HG02623 (cell line): Measurements from ENCODE around the gene HDAC8.
"Not testable (repeated sequence)": the region's sequence is repeated elsewhere in the genome, so short reads cannot be mapped to it uniquely, and the experiment has no call there.

Source experiments
- ATAC-seq: cut with Tn5 transposase; IDR thresholded peaks from one replicate; pipeline ENCODE4 v1.9.1; 2021; ENCODE audit warnings: moderate library complexity; ENCODE audit not compliant: unreplicated experiment

The HDAC8 gene

DNA sequence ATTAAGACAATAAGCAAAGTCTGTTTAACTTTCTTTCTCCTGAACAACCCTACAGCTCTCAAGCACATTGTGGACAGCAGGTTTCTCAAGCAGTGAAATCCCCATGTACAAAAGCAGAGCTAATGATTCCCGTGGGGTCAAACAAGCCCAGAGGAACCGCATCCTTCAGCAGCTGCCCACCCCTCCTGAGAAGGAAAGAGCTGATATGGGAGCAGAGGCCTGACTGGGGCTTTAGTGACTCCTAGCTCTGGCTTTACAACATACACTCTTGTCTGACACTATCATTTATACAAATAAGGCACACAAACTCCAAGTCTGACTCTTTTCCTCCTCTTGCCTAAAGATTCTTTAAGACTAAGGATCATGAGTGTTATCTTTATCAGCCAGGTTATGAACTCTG is 32.8 kb downstream of the HDAC8 start:
- ATAC-seq = no peak

DNA sequence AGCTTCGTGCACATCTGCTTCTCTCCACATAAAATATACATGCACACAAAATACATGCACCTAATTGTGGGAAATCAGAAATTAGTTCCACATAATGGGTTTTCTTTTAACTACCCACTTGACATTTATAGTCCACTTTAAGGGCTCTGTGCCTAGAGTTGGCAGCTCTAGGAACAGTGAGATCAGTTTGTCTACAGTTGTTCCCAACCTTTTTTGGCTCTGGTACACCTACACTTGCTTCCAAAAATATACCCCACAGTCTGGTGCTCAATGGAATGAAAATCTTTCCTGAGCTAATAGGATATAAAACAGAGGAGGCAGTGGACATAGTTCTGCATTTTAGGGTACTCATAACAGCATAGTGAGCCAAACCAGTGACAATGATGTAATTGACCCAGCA is 36.1 kb downstream of the HDAC8 start:
- ATAC-seq = no peak

DNA sequence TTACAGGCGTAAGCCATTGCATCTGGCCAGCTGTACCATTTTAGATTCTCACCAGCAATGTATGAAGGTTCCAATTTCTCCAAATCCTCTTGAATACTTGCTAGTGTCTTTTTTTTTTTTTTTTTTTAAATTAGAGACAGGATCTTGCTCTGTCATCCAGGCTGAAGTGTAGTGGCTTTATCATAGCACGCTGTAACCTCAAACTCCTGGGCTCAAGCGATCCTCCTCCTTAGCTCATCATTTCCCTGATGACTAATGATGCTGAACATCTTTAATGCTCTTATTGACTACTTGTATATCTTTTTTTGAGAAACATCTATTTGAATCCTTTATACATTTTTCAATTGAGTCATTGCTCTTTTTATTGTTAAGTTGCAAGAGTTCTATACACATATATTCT is 40.3 kb downstream of the HDAC8 start:
- no peak for ATAC-seq

DNA sequence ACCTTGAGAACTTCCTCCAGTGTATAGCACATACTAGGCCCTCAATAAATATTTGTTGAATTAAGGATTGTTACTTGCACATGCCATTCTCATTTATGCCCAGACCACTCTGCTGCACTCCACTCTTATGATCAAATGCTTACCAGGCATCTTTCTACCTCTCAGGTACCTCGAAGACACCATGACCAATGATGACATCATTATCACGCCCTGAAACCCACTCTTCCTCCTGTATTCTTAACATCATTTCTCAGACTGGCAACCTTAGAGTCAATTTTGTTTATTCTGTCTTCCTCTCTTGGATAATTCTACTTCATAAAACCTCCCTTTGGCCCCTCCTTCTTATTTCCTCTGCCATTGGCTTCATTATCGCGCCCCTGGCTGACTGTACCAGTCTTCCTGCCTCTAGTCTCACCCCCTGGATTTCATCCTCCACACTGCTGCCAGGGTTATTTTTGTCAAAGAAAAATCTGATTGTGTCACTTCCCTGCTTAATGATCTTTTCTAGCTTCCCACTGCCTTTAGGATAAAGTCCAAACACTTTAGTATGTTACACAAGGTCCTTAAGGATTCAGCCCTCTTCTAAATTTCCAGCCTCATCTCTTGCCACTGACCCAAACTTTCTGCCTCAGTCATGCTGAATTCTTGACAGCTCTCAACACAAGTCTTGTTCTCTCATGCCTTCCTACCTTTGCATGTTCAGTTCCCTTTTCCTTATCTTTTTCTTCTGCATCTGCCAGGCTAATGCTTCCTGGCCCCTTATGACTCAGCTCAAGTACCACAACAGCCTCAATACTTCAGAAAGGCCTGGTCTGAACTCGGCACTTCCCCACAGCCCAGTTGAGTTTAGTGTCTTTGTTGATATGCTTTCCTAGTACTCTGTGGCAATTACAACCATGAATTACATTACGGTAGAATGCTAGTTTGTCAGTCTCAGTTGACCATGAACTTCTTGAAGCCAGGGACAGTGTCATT is 45.8 kb downstream of the HDAC8 start:
- ATAC-seq = peak; percentile 48

DNA sequence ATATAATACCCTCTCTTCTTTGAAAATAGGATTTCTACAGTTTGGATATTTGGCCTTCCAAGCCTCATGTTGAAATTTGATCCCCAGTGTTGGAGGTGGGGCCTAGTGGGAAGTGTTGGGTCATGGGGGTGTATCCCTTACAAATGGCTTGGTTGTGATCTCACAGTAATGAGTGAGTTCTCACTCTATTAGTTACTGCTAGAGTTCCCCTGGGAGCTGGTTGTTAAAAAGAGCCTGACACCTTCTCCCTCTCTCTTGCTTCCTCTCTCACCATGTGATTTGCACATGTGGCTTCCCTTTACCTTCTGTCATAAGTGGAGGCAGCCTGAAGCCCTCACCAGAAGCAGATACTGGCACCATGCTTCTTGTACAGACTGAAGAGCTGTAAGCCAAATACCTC is 73.9 kb downstream of the HDAC8 start:
- ATAC-seq = peak; percentile 60

DNA sequence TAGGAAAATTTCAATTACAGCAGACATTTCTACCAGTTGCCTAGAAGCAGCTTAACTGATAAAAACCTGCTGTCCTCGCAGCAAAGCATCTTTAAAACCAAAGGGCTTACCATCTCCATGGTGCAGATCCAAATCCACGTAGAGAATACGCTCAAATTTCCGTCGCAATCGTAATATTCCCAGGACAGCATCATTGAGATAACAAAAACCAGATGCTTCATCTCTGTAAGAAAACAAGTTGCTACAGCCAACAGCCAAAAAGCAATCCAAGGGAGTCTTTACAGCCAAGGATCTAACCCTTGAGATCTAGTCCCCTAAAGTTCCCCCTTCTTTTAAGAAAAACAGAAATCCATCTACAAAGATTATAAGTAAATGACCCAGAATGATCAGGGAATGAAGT is 77.6 kb downstream of the HDAC8 start:
- no peak for ATAC-seq

DNA sequence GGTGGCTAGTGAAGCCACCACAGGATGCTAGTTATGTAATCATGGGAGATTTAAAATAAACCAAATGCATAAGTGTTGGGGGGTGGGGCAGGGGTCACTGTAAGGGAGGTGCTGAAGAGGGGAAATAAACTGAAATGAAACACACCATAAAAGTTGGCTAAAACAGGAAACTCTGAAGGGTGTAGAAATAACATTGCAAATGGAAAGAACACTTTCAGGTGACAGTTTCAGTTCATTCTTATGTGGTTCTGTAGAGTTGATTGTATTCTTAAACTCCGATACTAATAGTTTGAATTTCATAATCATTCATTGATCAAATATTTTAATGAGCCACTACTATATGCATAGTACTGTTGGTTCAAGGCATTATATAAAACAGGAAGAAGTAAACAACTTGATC is 80.1 kb downstream of the HDAC8 start:
- ATAC-seq = peak; percentile 61

DNA sequence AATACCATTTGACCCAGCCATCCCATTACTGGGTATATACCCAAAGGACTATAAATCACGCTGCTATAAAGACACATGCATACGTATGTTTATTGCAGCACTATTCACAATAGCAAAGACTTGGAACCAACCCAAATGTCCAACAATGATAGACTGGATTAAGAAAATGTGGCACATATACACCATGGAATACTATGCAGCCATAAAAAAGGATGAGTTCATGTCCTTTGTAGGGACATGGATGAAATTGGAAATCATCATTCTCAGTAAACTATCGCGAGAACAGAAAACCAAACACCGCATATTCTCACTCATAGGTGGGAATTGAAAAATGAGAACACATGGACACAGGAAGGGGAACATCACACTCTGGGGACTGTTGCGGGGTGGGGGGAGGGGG is 82.4 kb downstream of the HDAC8 start:
- not testable (repeated sequence) for ATAC-seq

DNA sequence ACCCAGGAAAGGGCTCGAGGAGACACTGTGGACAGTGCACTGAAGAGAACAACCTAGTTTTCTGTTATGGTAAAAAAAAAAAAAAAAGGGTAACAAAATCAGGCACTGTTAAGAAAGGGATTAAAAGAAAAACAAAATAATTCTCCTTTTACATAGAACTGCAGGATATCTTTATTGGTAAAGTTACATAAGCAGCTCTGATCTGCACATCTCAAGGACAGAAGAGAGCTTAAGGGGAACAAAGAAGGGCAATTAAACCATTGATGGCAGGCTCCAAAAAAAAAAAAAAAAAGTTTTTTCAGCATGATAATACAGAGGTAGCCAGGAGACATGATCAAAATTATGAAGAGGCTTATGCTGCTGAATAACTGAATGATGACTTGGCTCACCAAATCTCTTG is 85.0 kb downstream of the HDAC8 start:
- no peak for ATAC-seq

DNA sequence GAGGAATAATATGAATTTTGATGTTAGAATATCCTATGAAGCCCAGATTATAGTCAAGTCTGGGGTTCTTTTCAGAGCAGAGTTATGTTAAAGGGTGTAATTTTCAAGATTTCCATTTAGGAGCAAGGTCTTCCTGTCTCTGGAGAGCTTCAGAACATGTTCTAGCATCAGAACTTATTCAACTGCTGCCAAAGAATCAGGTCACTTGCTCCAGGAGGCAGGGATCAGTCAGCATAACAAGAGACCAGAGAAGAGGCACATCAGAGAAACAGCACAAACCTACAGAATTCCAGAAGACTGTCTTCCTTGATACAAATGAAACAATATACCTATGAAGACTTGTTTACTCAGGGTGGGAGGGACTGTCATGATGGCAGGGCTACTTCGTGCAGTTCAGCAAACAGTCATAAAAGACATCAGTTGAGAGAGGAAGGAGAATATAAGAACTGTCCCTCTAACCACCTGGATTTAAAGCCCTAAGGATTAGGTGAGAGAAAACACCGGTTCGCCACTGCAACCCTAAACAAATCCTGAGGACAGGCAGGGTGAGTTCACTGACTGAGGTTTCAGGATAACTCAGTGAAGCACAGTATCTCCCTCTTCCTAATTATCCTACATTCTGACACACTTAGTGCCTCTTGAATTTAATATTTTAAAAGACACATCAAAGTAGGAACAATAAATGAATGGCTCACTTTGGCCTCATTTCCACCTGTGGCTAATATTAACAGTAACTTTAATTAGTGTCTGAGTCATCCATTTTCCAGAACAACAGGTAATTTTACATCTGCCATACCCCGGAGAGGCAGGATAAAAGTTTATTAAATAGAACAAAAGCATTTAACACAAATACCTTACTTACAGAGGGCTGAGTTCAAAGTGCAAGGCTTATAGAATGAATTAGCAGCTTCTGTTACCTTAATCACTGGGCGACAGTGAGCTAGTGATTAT is 93.0 kb downstream of the HDAC8 start:
- no peak for ATAC-seq

DNA sequence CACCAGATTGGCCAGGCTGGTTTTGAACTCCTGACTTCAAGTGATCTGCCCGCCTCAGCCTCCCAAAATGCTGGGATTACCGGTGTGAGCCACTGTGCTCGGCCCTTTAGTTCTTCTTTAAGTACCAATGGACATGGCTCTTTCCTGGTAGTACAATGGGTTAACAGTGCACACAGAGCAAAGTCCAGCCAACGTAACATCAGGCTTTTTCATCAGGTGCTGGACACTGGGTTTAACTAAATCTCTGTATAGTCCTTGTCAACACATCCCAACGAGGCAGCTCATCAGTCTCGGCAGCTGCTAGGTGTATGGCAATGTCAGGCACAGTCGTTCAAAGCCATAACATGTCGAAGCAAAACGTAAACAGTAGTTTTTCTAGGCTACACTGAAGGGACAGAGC is 93.8 kb downstream of the HDAC8 start:
- no peak for ATAC-seq

DNA sequence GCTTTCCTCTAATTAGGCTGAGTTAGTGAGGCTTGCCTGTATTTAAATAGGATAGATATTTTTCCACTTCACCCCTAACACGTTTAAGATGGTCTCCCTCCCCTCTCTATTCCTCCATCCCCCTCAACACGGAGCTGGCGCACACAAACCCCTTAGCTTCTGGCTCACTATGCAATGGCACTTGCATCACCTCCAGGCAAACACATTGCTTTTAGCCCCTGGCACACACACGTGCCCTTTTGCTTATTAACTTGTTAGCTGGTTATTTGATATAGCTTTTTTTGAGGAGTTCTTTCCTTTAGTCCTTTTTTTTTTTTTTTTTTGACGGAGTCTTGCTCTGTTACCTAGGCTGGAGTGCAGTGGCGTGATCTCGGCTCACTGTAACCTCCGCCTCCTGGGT is 94.3 kb downstream of the HDAC8 start:
- ATAC-seq = no peak

DNA sequence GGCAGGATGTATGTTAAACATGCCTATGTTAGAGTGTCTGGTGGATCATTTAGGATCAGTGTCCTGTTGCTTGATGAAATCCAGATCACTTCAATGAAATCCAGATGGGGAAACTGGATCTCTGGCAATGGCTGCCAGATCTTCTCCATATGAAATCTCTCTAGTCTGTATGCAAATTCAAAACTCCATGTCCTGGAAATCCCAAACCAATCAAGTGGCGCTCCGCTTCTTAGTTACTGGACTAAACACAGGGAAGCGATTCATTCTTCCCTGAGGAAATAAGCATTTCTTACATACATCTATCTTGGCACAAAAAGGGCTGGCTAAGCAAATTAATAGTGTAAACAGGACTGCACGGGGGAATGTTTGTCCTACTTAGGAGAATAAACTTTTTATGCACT is 94.9 kb downstream of the HDAC8 start:
- ATAC-seq = no peak

DNA sequence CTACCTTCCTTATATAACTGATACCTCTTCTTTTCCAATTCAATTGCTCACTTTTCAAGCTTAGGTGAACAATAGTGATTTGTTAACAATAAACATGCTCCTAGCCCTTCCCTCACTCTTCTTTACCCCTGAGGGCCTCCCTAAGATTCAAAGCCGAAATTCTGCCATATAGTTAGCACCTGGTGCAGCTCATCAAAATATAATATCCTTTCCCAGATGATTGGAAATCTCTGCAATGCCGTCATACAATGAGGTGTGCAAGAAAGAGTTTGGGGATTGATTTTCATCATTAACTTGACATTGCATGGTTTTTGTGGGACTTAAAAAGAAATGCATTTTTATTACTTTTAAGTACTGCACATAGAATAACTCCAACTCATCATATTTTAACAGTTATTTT is 95.3 kb downstream of the HDAC8 start:
- no peak for ATAC-seq

DNA sequence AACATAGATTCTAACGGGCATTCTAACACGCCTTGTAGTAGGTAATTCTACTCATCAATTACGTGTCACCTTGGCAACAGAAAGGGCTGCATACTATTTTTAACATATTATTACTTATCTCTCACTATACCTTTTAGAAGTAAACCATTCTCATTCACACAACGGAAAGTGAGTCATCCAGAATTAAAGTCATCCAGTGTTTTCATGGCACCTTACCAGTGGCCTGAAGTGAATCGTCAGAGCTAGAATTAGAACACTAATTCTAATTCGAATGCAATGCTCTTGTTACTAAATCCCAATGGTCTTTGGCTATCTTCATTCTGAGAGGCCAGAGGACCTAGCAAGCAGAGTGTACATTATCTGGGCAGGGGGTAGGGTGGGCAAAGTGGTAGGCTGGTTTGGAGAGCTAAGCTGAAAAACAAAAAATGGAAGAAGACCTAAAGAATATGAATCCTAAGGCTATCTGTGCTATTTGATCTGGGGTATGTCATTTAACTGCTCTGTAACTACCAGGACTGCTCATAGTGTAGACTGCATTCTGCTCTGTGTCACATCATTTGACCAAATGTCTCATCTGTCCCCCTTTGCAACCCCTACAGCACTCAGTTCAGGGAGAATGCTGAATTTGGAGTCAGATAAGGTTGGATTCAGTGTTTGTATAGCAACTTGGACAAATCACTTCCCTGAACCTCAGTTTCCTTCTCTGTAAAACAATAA is 96.5 kb downstream of the HDAC8 start:
- no peak for ATAC-seq

DNA sequence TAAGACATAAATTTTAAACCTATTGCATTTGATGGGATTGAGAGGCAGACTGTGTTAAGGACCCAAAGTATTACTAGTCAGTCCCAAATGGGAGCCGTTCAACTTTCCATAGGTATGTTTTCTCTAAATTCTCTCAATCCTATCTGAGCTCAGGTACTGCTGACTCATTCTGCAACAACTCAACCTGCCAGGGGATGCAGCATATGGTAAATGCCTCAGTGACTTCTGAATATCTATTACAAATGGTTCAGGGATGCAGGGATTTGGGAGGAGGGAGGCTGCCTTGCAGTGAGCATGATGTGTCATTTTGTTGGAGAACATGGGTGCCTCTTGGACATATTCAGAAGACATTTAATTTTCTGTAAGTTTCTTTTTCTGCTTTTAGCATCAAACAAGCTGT is 97.3 kb downstream of the HDAC8 start:
- ATAC-seq = no peak

DNA sequence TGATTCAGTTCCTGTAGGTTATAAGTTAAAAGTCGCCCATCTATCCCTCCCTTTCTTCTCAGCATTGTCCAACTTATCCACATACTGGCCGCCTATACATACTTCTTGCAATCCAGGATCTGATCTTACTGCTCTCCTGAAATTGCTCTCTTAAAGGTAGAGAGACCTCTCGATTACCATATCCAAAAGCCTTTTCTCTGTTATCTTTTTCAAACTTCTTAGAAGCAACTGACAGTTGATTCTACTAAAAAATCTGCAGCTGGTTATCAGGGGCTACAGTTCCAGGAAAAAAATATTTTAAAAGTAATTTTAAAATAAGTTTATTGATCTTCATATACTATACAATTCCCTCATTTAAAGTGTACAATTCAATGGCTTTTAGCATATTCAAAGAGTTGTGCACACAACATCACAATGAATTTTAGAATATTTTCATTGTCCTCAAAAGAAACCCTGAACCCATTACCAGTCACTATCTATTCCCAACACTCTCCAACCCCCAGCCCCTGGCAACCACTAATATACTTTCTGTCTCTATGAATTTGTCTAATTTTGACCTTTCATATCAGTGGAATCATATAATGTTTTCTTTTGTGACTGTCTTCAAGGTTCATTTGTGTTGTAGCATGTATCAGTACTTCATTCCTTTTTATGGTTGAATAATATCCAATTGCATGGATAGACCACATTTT is 102.0 kb downstream of the HDAC8 start:
- no peak for ATAC-seq

DNA sequence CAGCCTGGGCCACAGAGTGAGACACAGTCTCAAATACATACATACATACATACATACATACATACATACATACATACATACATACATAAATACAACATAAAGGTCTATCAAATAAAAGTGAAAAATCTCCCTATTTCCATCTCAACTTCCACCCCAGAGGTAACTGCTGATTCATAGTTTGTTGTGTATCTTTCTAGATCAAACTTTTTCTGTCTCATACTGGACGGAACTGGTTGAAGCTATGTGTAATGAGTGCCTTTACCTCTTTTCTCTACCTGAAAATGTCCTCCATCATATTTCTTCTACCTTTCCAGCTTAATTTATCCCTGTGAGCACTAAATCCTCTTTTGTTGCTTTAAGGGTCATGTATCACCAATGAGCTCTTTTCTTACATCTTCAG is 102.5 kb downstream of the HDAC8 start:
- no peak for ATAC-seq

DNA sequence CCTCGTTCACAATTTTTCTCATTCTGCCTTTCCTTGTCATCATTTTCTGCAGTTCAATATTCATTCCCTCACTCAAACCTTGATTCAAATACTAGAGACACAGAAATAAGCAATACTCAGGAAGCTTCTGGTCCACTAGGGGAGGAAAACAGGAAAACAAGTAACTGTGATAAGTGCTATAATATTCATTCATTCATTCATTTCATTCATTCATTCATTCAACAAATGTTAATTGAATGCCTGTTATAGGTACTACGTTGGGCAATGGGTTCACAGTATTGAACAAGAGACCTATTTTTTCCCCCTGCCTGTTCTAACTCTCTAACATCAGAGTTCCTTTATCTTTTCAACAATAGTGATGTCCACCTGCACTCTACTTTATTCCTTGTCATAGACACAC is 104.0 kb downstream of the HDAC8 start:
- no peak for ATAC-seq

DNA sequence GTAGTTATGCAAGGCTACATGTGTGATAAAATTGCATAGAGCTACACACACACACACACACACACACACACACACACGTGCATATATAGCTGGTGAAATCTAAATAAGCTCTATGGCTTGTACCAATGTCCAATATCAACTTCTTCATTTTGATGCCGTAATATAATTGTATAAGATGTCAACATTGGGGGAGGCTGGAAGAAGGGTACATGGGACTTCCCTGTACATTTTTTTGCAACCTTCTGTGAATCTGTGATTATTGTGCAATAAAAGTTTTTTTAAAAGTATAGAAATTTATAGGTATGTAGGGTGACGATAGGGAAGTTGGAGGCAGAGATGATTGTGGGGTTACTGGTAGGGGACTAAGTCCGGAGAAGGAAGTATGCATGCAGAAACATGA is 105.5 kb downstream of the HDAC8 start:
- ATAC-seq = no peak

DNA sequence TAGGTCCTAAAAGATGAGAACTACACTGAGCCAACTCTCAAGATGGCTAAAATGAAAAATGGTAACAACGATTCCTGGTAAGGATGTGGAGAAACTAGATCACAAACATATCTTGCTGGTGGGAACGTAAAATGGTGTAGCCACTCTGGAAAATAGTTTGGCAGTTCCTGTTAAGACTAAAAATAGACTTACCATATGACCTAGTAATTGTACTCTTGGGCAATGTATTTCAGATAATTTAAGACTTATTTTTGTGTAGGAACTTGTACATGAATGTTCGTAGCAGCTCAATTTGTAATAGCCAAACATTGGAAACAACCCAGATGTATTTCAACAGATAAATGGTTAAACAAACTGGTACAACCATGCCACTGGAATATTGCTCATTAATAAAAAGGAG is 106.2 kb downstream of the HDAC8 start:
- ATAC-seq = no peak
